A673 (cell line): ENCODE data around the gene TMEM169.

Experiments
- CTCF ChIP-seq: fragments of 300-800, 200-600 bp; sonication (generic); conservative IDR thresholded peaks from 2 replicates; pipeline ENCODE4 v1.5.1; 2017; ENCODE audit warnings: low read depth, mild to moderate bottlenecking, antibody characterized with exemption, low read length, moderate library complexity, mixed read lengths
- EZH2 ChIP-seq: fragments of 200-600 bp; sonication (generic); IDR thresholded peaks from 2 replicates; pipeline ENCODE4 v1.6.1; 2017; ENCODE audit warnings: borderline replicate concordance, low read depth, mild to moderate bottlenecking, mixed read lengths, antibody characterized with exemption, low read length; ENCODE audit not compliant: poor library complexity, severe bottlenecking

GRCh38 chr2:216101109-216101508 lies 19.4 kb downstream of the TMEM169 start:
- TF ChIP-seq CTCF, result no peak
- no peak for TF ChIP-seq EZH2
